GM19328 (cell line): ENCODE results near the gene TRAF4.
"Not testable (repeated sequence)": the region's sequence is repeated elsewhere in the genome, so short reads cannot be mapped to it uniquely, and the experiment has no call there.

Experiments
- ATAC-seq: cut with Tn5 transposase; IDR thresholded peaks from one replicate; pipeline ENCODE4 v1.9.1; 2021; ENCODE audit warnings: mild to moderate bottlenecking, moderate library complexity; ENCODE audit not compliant: unreplicated experiment

TRAF4 gene

GRCh38 chr17:28712705-28713415, 31.0 kb upstream of the TRAF4 start:
- no peak for ATAC-seq

- ATAC-seq = no peak
Observed at GRCh38 chr17:28714281-28714680, 29.5 kb upstream of the TRAF4 start.

DNA sequence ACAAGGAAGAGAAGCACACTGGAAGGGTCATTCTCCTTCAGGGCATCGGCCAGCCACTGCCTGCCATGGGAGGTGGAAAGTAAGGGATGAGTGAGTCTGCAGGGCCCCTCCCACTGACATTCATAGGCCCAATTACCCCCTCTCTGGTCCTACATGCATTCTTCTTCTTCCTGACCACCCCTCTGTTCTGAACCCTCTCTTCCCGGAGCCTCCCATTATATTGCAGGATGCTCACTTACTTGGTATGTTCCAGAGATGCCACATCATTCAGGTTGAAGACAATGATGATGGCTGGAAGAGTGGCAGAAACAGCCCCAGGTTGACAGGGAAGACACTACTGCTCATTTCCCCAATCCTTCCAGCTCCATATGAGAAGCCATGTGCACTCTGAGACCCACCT, 28.6 kb upstream of the TRAF4 start:
- no peak for ATAC-seq

- ATAC-seq = no peak
Observed at GRCh38 chr17:28716740-28717577, 26.9 kb upstream of the TRAF4 start.

DNA sequence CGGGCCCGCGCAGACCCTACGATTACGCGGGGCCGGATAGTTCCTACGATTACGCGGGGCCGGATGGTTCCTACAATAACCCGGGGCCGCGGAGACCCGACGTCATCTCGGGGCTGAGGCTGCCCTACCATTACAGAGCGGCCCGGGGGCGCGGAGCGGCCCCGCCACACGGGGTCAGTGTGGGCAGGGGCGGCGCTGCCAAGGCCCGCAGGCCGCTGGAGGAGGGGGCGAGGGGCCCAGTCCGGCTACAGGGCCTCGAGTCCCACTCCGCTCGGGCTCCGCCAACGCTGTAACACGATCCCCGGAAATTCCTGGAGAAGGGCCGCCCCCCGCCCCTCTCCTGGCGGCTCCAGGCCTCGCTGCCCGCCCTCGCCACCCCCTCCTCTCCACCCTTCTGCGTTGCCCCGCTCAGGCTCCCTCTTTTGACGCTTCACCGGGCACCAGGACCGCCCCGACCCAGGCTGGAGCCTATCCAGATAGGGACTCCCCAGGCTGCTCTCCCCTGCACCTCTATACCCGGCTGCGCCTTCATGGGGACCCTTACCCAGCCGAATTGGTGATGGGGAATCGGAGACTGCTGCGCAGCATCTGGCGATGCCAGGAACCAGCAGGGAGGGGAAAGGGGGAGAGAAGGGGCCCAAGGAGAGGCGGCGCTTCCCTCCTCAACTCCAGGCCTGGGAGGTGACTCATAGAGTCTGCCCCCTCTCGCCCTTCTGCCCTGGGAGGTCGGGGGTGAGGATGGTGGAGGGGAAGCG, 26.1 kb upstream of the TRAF4 start, which contains the start of gene RAB34:
RAB34 (minus strand) TSS at position 291 of the 755 bp plus-strand sequence. CDS start 602 bp downstream, outside the sequence.
- no peak for ATAC-seq

- no peak for ATAC-seq
Observed at GRCh38 chr17:28718333-28719020, 25.3 kb upstream of the TRAF4 start.

DNA sequence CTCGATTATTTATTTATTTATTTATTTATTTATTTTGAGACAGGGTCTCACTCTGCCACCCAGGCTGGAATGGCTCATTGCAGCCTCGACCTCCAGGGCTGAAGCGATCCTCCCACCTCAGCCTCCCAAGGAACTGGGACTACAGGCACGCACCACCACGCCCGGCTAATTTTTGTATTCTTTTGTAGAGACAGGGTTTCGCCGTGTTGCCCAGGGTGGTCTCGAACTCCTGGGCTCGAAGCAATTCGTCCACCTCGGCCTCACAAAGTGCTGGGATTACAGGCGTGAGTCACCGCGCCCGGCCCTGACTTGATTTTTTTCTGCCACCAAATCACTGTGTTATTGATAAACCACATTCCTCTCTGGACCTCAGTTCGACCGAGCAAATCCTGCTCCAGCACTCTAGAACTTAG, 24.8 kb upstream of the TRAF4 start:
- ATAC-seq = no peak

GRCh38 chr17:28720247-28720996, 23.4 kb upstream of the TRAF4 start:
- no peak for ATAC-seq

DNA sequence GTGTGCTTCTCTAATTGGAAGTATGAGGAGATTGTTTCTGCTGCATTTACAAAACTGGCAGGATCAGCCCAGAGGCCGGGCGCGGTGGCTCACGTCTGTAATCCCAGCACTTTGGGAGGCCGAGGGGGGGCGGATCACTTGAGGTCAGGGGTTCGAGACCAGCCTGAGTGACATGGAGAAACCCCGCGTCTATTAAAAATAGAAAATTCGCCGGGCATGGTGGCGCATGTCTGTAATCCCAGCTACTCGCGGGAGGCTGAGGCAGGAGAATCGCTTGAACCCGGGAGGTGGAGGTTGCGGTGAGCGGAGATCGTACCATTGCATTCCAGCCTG, 22.8 kb upstream of the TRAF4 start:
- not testable (repeated sequence) for ATAC-seq

- no peak for ATAC-seq
Observed at GRCh38 chr17:28722417-28723158, 21.2 kb upstream of the TRAF4 start.

DNA sequence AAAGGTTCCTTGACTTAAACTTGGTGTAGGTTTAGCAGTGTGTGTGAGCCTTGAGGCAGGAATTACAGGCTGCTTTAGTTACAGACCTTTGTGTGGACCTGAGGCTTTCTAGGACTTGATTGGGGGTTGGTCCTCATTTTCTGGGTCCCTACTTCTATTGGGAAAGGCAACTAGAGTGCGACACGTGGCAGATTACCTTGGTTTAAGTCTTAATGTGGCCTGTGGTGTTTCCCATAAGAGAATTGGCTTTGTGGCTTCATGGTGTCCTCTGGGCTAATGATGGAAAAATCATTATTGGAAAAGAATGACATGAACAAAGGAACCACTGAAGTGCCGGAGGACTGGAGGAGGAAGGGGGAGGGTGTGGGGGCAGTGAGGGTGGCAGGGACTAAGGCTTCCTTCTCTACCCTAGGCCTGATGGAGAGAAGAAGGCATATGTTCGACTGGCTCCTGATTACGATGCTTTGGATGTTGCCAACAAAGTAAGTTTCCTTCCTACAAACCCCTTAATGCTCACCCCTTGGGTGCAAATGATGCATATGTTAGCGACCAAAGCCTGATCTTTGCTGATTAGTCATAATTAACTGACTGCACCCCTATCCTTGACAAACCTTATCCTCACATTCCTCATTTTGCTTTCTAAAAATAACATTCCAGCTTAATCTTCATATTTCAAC, 20.5 kb upstream of the TRAF4 start:
- no peak for ATAC-seq

GRCh38 chr17:28723836-28724499, 19.8 kb upstream of the TRAF4 start:
- not testable (repeated sequence) for ATAC-seq

DNA sequence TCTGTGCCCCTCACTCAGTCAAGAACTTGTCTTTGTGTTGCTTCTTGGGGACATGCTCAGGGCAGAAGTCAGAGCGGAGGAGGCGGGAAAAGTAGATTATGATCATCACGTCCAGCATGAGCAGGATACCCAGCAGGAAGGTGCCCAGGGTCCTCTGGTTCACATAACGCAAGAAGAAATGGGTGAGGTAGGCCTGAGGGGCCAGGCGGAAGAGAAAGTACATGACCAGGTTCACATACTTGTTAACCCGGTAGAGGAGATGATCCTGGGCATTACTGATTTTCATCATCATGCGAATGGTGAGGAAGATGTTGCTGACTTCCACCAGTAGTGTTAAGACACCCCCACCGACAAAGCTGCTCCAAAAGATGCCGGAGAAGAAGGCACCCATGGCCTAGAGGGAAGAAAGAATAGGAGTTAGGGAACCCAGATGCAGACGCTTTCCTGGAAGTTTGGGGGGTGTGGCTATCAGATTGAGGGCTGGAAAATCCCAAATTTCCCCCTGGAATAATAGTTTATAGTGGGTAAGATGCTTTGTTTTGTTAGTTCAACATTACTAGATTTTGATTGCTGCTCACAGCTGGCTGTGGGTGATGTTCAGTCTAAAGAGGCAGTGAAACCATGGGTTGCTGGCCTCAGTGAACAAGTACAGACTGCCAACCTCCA, 19.2 kb upstream of the TRAF4 start:
- ATAC-seq = no peak

GRCh38 chr17:28725166-28725659, 18.6 kb upstream of the TRAF4 start:
- no peak for ATAC-seq

DNA sequence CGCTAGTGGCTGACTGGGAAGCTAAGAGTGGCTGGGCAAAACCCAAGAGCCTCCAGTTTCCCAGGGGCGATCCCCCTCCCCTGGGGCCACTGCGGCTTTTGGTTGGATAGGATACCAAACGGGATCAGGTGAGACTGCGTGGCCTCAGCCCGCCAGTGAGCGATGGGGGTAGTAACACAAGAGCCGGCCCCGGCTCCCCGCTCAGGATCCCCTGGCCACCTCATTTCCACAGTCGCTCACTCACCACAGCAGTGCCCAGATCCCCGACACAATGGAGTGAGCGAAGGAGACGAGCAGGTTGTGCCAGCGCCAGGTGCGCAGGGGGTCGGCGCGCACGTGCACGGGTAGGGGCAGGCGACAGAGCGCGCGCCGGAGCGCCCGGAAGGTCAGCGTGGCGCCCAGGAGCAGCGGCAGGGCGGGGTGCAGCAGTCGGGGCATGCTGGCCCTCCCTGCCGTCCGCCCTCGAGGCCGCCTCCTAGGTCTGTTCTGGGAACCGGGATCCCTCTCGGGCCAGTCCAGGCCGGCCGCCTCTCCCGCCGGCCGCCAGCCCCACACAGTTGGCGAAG, 18.1 kb upstream of the TRAF4 start:
- no peak for ATAC-seq

DNA sequence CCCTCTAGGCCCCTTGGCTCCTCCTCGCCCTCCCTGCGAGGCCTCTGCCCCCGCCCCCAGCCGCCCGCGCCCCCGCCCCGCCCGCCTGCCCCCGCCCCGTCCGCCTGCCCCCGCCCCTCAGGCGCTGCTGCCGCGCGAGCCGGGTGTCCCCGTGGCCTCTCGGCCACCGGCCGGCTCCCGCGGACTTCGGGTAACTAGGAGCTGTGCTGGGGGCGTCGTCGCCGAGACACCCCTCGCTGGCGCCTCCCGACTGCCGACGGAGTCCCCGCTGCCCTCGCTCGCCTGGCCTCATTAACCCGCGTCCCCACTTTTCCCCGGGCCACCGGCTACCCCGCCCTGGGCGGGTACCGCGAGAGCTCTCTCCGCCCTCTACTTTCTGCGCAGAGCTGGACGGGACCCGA, 17.6 kb upstream of the TRAF4 start, which contains the start of gene TLCD1:
TLCD1 (minus strand) TSS at position 8 of the 401 bp plus-strand sequence. CDS start 136 bp downstream, outside the sequence.
- ATAC-seq = no peak
